H1 (cell line): ENCODE results near the gene ASMTL.

ENCODE experiments used
- ASH2L ChIP-seq: fragments of 200-600, 300-600 bp; sonication (generic); IDR thresholded peaks from one replicate; pipeline ENCODE4 v1.7.1; 2017; ENCODE audit warnings: low read length
- CTCF ChIP-seq, 3 experiments: IDR thresholded peaks; 1 replicate in 2 of 3; 2 replicates in 1 of 3; pipeline versions ENCODE4 v1.5.1 to v1.6.1; 2011; ENCODE audit warnings: low read length in 3 of 3, mild to moderate bottlenecking in 3 of 3, inconsistent platforms in 2 of 3, low read depth in 1 of 3, moderate library complexity in 1 of 3; ENCODE audit not compliant: insufficient read depth in 1 of 3; ENCODE audit errors: control extremely low read depth in 1 of 3
- GTF2F1 ChIP-seq: IDR thresholded peaks from 2 replicates; pipeline ENCODE4 v1.6.1; 2012; ENCODE audit warnings: low read depth, low read length, improper control_type of control experiment, borderline replicate concordance
- JUND ChIP-seq: IDR thresholded peaks from 2 replicates; pipeline ENCODE4 v1.6.1; 2011; ENCODE audit warnings: mild to moderate bottlenecking, improper control_type of control experiment, low read length
- POLR2A ChIP-seq, 2 experiments: IDR thresholded peaks; 1 replicate in 1 of 2; 2 replicates in 1 of 2; pipeline ENCODE4 v1.6.1; 2011; ENCODE audit warnings: low read depth in 2 of 2, low read length in 2 of 2, mild to moderate bottlenecking in 2 of 2; ENCODE audit errors: control extremely low read depth in 1 of 2
- POLR2AphosphoS5 ChIP-seq: IDR thresholded peaks from 2 replicates; pipeline ENCODE4 v1.6.1; 2011; ENCODE audit warnings: low read depth, low read length
- SP2 ChIP-seq: IDR thresholded peaks from 2 replicates; pipeline ENCODE4 v1.6.1; 2012; ENCODE audit warnings: mild to moderate bottlenecking, low read length, inconsistent platforms
- SP4 ChIP-seq: IDR thresholded peaks from 2 replicates; pipeline ENCODE4 v1.6.1; 2012; ENCODE audit warnings: low read length, inconsistent platforms
- TBP ChIP-seq: IDR thresholded peaks from 2 replicates; pipeline ENCODE4 v1.6.1; 2011; ENCODE audit warnings: low read depth, low read length, improper control_type of control experiment
- USF2 ChIP-seq: IDR thresholded peaks from 2 replicates; pipeline ENCODE4 v1.6.1; 2011; ENCODE audit warnings: low read length, improper control_type of control experiment
- ZNF274 ChIP-seq: IDR thresholded peaks from 2 replicates; pipeline ENCODE4 v1.7.0; 2012; ENCODE audit warnings: low read length, borderline replicate concordance; ENCODE audit errors: extremely low read depth

- TF ChIP-seq ZNF274 (no peak), GTF2F1 (no peak), TBP (no peak), POLR2AphosphoS5 (no peak), USF2 (no peak), SP2 (no peak), JUND (no peak), CTCF (IDR thresholded peaks at IDR 0.05; ENCODE audit: control extremely low read depth in 1 of 3, insufficient read depth in 1 of 3, low read depth in 1 of 3, low read length in 3 of 3) (no peak), ASH2L (no peak), SP4 (no peak), POLR2A (IDR thresholded peaks at IDR 0.05; ENCODE audit: control extremely low read depth in 1 of 2, low read depth in 2 of 2, low read length in 2 of 2) (no peak)
Observed at GRCh38 chrX:1486749-1487361, 34.1 kb upstream of the ASMTL start.
